Keratinocyte (primary cell): ENCODE results near the gene TBC1D5. TPM values are rescaled to one million over a fixed set of nuclear protein-coding genes. Genes with fewer than 3 reads are reported as not detected.

ENCODE experiments used
- DNase-seq: peaks from one replicate; pipeline ENCODE4 v3.0.0-alpha.2; 2011; ENCODE audit warnings: low read depth, missing footprints, low spot score
- FAIRE-seq: peaks from 2 replicates; lab custom pipeline; 2011; peaks lifted over from hg19 to GRCh38; lab: Jason Lieb, UNC
- H2AFZ ChIP-seq: 2 replicates; pipeline ENCODE4 v1.6.0; 2012; ENCODE audit warnings: low read length, control low read depth, inconsistent platforms; ENCODE audit not compliant: control insufficient read depth
- H3K27ac ChIP-seq: 2 replicates; pipeline ENCODE4 v1.5.1; 2011; ENCODE audit warnings: low read length; ENCODE audit not compliant: control insufficient read depth, insufficient read depth
- H3K27me3 ChIP-seq: 3 replicates; pipeline ENCODE4 v1.6.0; 2011; ENCODE audit warnings: low read length; ENCODE audit not compliant: control insufficient read depth, insufficient read depth; ENCODE audit errors: extremely low read depth
- H3K36me3 ChIP-seq, 2 experiments: 2 replicates in 1 of 2; 3 replicates in 1 of 2; pipeline ENCODE4 v1.5.1; 2011; ENCODE audit warnings: low read length in 2 of 2, mild to moderate bottlenecking in 1 of 2; ENCODE audit not compliant: control insufficient read depth in 2 of 2, insufficient read depth in 2 of 2; ENCODE audit errors: extremely low read depth in 1 of 2
- H3K4me1 ChIP-seq: 3 replicates; pipeline ENCODE4 v1.5.1; 2011; ENCODE audit warnings: low read length; ENCODE audit not compliant: control insufficient read depth, insufficient read depth; ENCODE audit errors: extremely low read depth
- H3K4me2 ChIP-seq: 3 replicates; pipeline ENCODE4 v1.6.0; 2011; ENCODE audit warnings: low read depth, low read length; ENCODE audit not compliant: control insufficient read depth, insufficient read depth; ENCODE audit errors: extremely low read depth
- H3K4me3 ChIP-seq, 3 experiments: fragments of 200-600 bp in 1 of 3; sonication (generic) in 1 of 3; 2 replicates in 2 of 3; 3 replicates in 1 of 3; pipeline ENCODE4 v1.5.1; 2011 to 2016; ENCODE audit warnings: low read length in 3 of 3, mild to moderate bottlenecking in 3 of 3, control low read depth in 2 of 3, inconsistent platforms in 1 of 3, low read depth in 1 of 3, mixed read lengths in 1 of 3, mixed run types in 1 of 3, moderate library complexity in 1 of 3; ENCODE audit not compliant: control insufficient read depth in 2 of 3, insufficient read depth in 2 of 3; ENCODE audit errors: extremely low read depth in 1 of 3
- H3K79me2 ChIP-seq: 2 replicates; pipeline ENCODE4 v1.6.0; 2012; ENCODE audit warnings: low read length; ENCODE audit not compliant: control insufficient read depth, insufficient read depth
- H3K9ac ChIP-seq: 3 replicates; pipeline ENCODE4 v1.6.0; 2011; ENCODE audit warnings: low read length; ENCODE audit not compliant: control insufficient read depth, insufficient read depth; ENCODE audit errors: extremely low read depth
- H3K9me1 ChIP-seq: 3 replicates; pipeline ENCODE4 v1.6.0; 2011; ENCODE audit warnings: low read length; ENCODE audit not compliant: control insufficient read depth, insufficient read depth; ENCODE audit errors: extremely low read depth
- H3K9me3 ChIP-seq: 2 replicates; pipeline ENCODE4 v1.5.1; 2012; ENCODE audit warnings: low read depth, low read length; ENCODE audit not compliant: control insufficient read depth
- H4K20me1 ChIP-seq: 3 replicates; pipeline ENCODE4 v1.6.0; 2011; ENCODE audit warnings: low read length; ENCODE audit not compliant: control insufficient read depth, insufficient read depth; ENCODE audit errors: extremely low read depth
- CTCF ChIP-seq, 3 experiments: IDR thresholded peaks in 1 of 3; conservative IDR thresholded peaks in 1 of 3; optimal IDR thresholded peaks in 1 of 3; 2 replicates in 2 of 3; 3 replicates in 1 of 3; pipeline versions ENCODE3 to v1.5.1; 2011; ENCODE audit warnings: low read length in 3 of 3, mild to moderate bottlenecking in 3 of 3, moderate library complexity in 2 of 3, control low read depth in 1 of 3, inconsistent platforms in 1 of 3; ENCODE audit not compliant: insufficient read depth in 2 of 3; ENCODE audit errors: extremely low read depth in 1 of 3
- EZH2 ChIP-seq: IDR thresholded peaks from one replicate; pipeline ENCODE4 v1.6.1; 2012; ENCODE audit warnings: inconsistent platforms, mild to moderate bottlenecking, low read length, moderate library complexity
- dilution Hi-C: fragments of 300-500 bp; cut with MboI; formaldehyde crosslinking; loops from one replicate; pipeline ENCODE4 v1.7.0; 2020; ENCODE audit warnings: low sequenced_read_pairs; ENCODE audit not compliant: extremely low pct_ligation_motif_present
- polyA plus RNA-seq, 5 experiments: library from polyadenylated mRNA; depleted of rRNA in 3 of 5; stranded (reverse) in 3 of 5; stranded (forward) in 1 of 5; unstranded in 1 of 5; fragments of >200 nt; gene quantifications; 1 replicate in 1 of 5; 2 replicates in 3 of 5; 3 replicates in 1 of 5; pipeline versions ENCODE4 v1.2.1 to v1.2.3, GENCODE V29; 2011 to 2012; ENCODE audit warnings: missing spikeins in 2 of 5, low read depth in 1 of 5, low replicate concordance in 1 of 5

TBC1D5 gene
- polyA plus RNA-seq, 1 donor (not counting 4 experiments of a cell fraction or from before 2014, with no cell fraction given), result 25.8 TPM

DNA sequence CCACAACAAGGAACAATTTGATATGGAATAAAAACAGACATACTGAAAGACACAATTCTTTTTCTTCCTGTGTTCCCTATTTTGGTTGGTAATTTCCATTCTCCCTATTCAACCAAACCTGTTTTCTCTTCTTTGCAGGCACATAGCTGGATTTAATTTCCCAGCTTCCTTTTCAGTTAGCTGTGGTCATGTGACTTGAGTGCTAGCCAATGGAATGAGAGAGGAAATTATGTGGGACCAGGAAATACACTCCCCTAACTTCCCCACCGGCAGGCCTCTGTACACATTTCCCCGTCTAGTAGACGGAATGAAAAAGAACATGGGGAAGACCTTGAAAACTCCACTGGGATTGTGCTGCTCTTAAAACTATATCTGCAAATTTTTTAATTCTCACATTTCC lies 351.6 kb downstream of the TBC1D5 start:
- Histone ChIP-seq H3K9me1 (no peaks in the 10 kb centered on the region), H3K79me2 (no peaks in the 10 kb centered on the region), H4K20me1 (no peaks in the 10 kb centered on the region), H3K27me3 (no peaks in the 10 kb centered on the region), H3K4me1 (no peaks in the 10 kb centered on the region), H3K4me2 (no peak overlapping the region), H3K9me3 (no peaks in the 10 kb centered on the region), H3K9ac (no peak overlapping the region), H3K36me3 (no peaks in the 10 kb centered on the region), H2AFZ (no peak overlapping the region), H3K4me3 (no peak overlapping the region), H3K27ac (no peak overlapping the region)
- FAIRE-seq, result no peak
- TF ChIP-seq CTCF (optimal IDR thresholded peaks at IDR 0.05 in 1 of 3, IDR thresholded peaks at IDR 0.05 in 1 of 3, conservative IDR thresholded peaks at IDR 0.05 in 1 of 3; ENCODE audit: extremely low read depth in 1 of 3, insufficient read depth in 2 of 3, low read length in 3 of 3) (no peak), EZH2 (no peak)
- dilution Hi-C loops, result no loop called here
- DNase-seq, result no peak

GRCh38 chr3:17387108-17387507 lies 355.3 kb downstream of the TBC1D5 start:
- H3K27me3 ChIP-seq, result no peaks in the 10 kb centered on the region
- H3K9me3 ChIP-seq, result no peaks in the 10 kb centered on the region
- no peaks in the 10 kb centered on the region for H3K4me1 ChIP-seq
- H3K79me2 ChIP-seq, result no peaks in the 10 kb centered on the region
- H4K20me1 ChIP-seq, result no peaks in the 10 kb centered on the region
- no peak overlapping the region for H3K9ac ChIP-seq
- H3K36me3 ChIP-seq, result no peaks in the 10 kb centered on the region
- H3K27ac ChIP-seq, result no peak overlapping the region
- H2AFZ ChIP-seq, result no peak overlapping the region
- DNase-seq (no peak), FAIRE-seq (no peak)
- no peak for TF ChIP-seq CTCF (optimal IDR thresholded peaks at IDR 0.05 in 1 of 3, IDR thresholded peaks at IDR 0.05 in 1 of 3, conservative IDR thresholded peaks at IDR 0.05 in 1 of 3; ENCODE audit: extremely low read depth in 1 of 3, insufficient read depth in 2 of 3, low read length in 3 of 3)
- H3K9me1 ChIP-seq, result no peaks in the 10 kb centered on the region
- H3K4me2 ChIP-seq, result no peak overlapping the region
- dilution Hi-C loops, result no loop called here
- no peak overlapping the region for H3K4me3 ChIP-seq
